Measurements from ENCODE around the gene CCL5. TPM values are rescaled to one million over a fixed set of nuclear protein-coding genes. Genes with fewer than 3 reads are reported as not detected.

CCL5 gene
- total RNA-seq (0.75 TPM), polyA plus RNA-seq (ENCODE audit: insufficient read depth in 1 of 8, insufficient read length in 8 of 8, low replicate concordance in 1 of 8) (1 to 10 TPM in 3 of 8 donors, under 1 TPM in 5; 0.60 to 1.7 (median 0.87) TPM)
- long read RNA-seq, donor 1, partial matches to known transcripts, result 0 of 2 reads
- long read RNA-seq, donor 1, other reads (novel, unspliced or antisense), result 0 of 2 reads
- long read RNA-seq, donor 2, result 0 reads
- long read RNA-seq, donor 3, partial matches to known transcripts, result 0 of 1 reads
- long read RNA-seq, donor 3, other reads (novel, unspliced or antisense), result 0 of 1 reads
- long read RNA-seq, donor 4, partial matches to known transcripts, result 0 of 1 reads
- long read RNA-seq, donor 4, other reads (novel, unspliced or antisense), result 0 of 1 reads
- long read RNA-seq, donor 5, partial matches to known transcripts, result 0 of 2 reads
- long read RNA-seq, donor 5, other reads (novel, unspliced or antisense), result 0 of 2 reads
- long read RNA-seq, donor 6, partial matches to known transcripts, result 0 of 1 reads
- long read RNA-seq, donor 6, other reads (novel, unspliced or antisense), result 0 of 1 reads
- long read RNA-seq, donor 7, result 0 reads
- long read RNA-seq, donor 8, result 0 reads
- long read RNA-seq, donor 9, result 0 reads
- long read RNA-seq, donor 10, result 0 reads
- long read RNA-seq, donor 11, partial matches to known transcripts, result 0 of 1 reads
- long read RNA-seq, donor 11, other reads (novel, unspliced or antisense), result 0 of 1 reads

- DNase-seq, result peak; percentile 39
- H3K27ac ChIP-seq (ENCODE audit: low read length), result no peak within 1 kb of the TSS
- H3K36me3 ChIP-seq (ENCODE audit: control insufficient read depth, insufficient read depth, low read length), result no peaks in the 10 kb centered on the region
- H3K4me3 ChIP-seq (ENCODE audit: low read length), result peak within 1 kb of the TSS; percentile 10
- H3K4me1 ChIP-seq (ENCODE audit: control insufficient read depth, insufficient read depth, low read length), result peaks cover 2% of the 10 kb centered on the region
- WGBS (ENCODE audit: insufficient coverage), result 60% methylated on average over 10 of the region's 11 CpGs
- H3K9me3 ChIP-seq (replicated peaks; ENCODE audit: control insufficient read depth, low read depth, low read length), result no peaks in the 10 kb centered on the region
- H3K27me3 ChIP-seq (ENCODE audit: control insufficient read depth, insufficient read depth, low read length), result no peaks in the 10 kb centered on the region
Measured at GRCh38 chr17:35879773-35880654, at the start of gene CCL5. TSS of gene CCL5 (minus strand) at chr17:35880360.

GRCh38 chr17:35927714-35928113 lies 47.6 kb upstream of the CCL5 start:
- no peaks in the 10 kb centered on the region for H3K27me3 ChIP-seq (ENCODE audit: control insufficient read depth, insufficient read depth, low read length)
- no peaks in the 10 kb centered on the region for H3K9me3 ChIP-seq (replicated peaks; ENCODE audit: control insufficient read depth, low read depth, low read length)
- H3K4me1 ChIP-seq (ENCODE audit: control insufficient read depth, insufficient read depth, low read length), result peaks cover 21% of the 10 kb centered on the region
- DNase-seq, result no peak
- H3K36me3 ChIP-seq (ENCODE audit: control insufficient read depth, insufficient read depth, low read length), result no peaks in the 10 kb centered on the region
- no peak overlapping the region for H3K4me3 ChIP-seq (ENCODE audit: low read length)
- H3K27ac ChIP-seq (ENCODE audit: low read length), result no peak overlapping the region

- H3K4me3 ChIP-seq (ENCODE audit: low read length), result no peak overlapping the region
- no peaks in the 10 kb centered on the region for H3K36me3 ChIP-seq (ENCODE audit: control insufficient read depth, insufficient read depth, low read length)
- no peaks in the 10 kb centered on the region for H3K4me1 ChIP-seq (ENCODE audit: control insufficient read depth, insufficient read depth, low read length)
- 92% methylated on average over 4 of the region's 6 CpGs for WGBS (ENCODE audit: insufficient coverage)
- no peak overlapping the region for H3K27ac ChIP-seq (ENCODE audit: low read length)
- H3K27me3 ChIP-seq (ENCODE audit: control insufficient read depth, insufficient read depth, low read length), result no peaks in the 10 kb centered on the region
- DNase-seq, result no peak
- no peaks in the 10 kb centered on the region for H3K9me3 ChIP-seq (replicated peaks; ENCODE audit: control insufficient read depth, low read depth, low read length)
Measured at GRCh38 chr17:35923609-35924114, 43.5 kb upstream of the CCL5 start.

- no peak for DNase-seq
- no CpG with 5 or more reads among the region's 1 CpG for WGBS (ENCODE audit: insufficient coverage)
- no peaks in the 10 kb centered on the region for H3K36me3 ChIP-seq (ENCODE audit: control insufficient read depth, insufficient read depth, low read length)
- no peaks in the 10 kb centered on the region for H3K4me1 ChIP-seq (ENCODE audit: control insufficient read depth, insufficient read depth, low read length)
- H3K27me3 ChIP-seq (ENCODE audit: control insufficient read depth, insufficient read depth, low read length), result no peaks in the 10 kb centered on the region
- no peak overlapping the region for H3K4me3 ChIP-seq (ENCODE audit: low read length)
- H3K9me3 ChIP-seq (replicated peaks; ENCODE audit: control insufficient read depth, low read depth, low read length), result no peaks in the 10 kb centered on the region
- H3K27ac ChIP-seq (ENCODE audit: low read length), result no peak overlapping the region
Measured at GRCh38 chr17:35920229-35920628, 40.1 kb upstream of the CCL5 start.

GRCh38 chr17:35918665-35919064 lies 38.5 kb upstream of the CCL5 start:
- Histone ChIP-seq H3K9me3 (replicated peaks; ENCODE audit: control insufficient read depth, low read depth, low read length) (no peaks in the 10 kb centered on the region), H3K27me3 (ENCODE audit: control insufficient read depth, insufficient read depth, low read length) (no peaks in the 10 kb centered on the region), H3K4me3 (ENCODE audit: low read length) (no peak overlapping the region), H3K4me1 (ENCODE audit: control insufficient read depth, insufficient read depth, low read length) (no peaks in the 10 kb centered on the region), H3K27ac (ENCODE audit: low read length) (no peak overlapping the region), H3K36me3 (ENCODE audit: control insufficient read depth, insufficient read depth, low read length) (no peaks in the 10 kb centered on the region)
- no CpG with 5 or more reads among the region's 3 CpGs for WGBS (ENCODE audit: insufficient coverage)
- DNase-seq, result peak; percentile 12

- Histone ChIP-seq H3K27ac (ENCODE audit: low read length) (no peak overlapping the region), H3K27me3 (ENCODE audit: control insufficient read depth, insufficient read depth, low read length) (no peaks in the 10 kb centered on the region), H3K36me3 (ENCODE audit: control insufficient read depth, insufficient read depth, low read length) (no peaks in the 10 kb centered on the region), H3K4me3 (ENCODE audit: low read length) (no peak overlapping the region), H3K4me1 (ENCODE audit: control insufficient read depth, insufficient read depth, low read length) (no peaks in the 10 kb centered on the region), H3K9me3 (replicated peaks; ENCODE audit: control insufficient read depth, low read depth, low read length) (no peaks in the 10 kb centered on the region)
- 95% methylated on average over 29 of the region's 29 CpGs for WGBS (ENCODE audit: insufficient coverage)
- no peak for DNase-seq
Measured at GRCh38 chr17:35917519-35918213, 37.5 kb upstream of the CCL5 start.

GRCh38 chr17:35915153-35915964 lies 35.2 kb upstream of the CCL5 start:
- Histone ChIP-seq H3K36me3 (ENCODE audit: control insufficient read depth, insufficient read depth, low read length) (no peaks in the 10 kb centered on the region), H3K9me3 (replicated peaks; ENCODE audit: control insufficient read depth, low read depth, low read length) (no peaks in the 10 kb centered on the region), H3K27ac (ENCODE audit: low read length) (no peak overlapping the region), H3K4me1 (ENCODE audit: control insufficient read depth, insufficient read depth, low read length) (no peaks in the 10 kb centered on the region), H3K27me3 (ENCODE audit: control insufficient read depth, insufficient read depth, low read length) (no peaks in the 10 kb centered on the region), H3K4me3 (ENCODE audit: low read length) (no peak overlapping the region)
- no CpG with 5 or more reads among the region's 3 CpGs for WGBS (ENCODE audit: insufficient coverage)
- no peak for DNase-seq

- no peak overlapping the region for H3K27ac ChIP-seq (ENCODE audit: low read length)
- no peaks in the 10 kb centered on the region for H3K9me3 ChIP-seq (replicated peaks; ENCODE audit: control insufficient read depth, low read depth, low read length)
- no peaks in the 10 kb centered on the region for H3K36me3 ChIP-seq (ENCODE audit: control insufficient read depth, insufficient read depth, low read length)
- DNase-seq, result no peak
- no peaks in the 10 kb centered on the region for H3K4me1 ChIP-seq (ENCODE audit: control insufficient read depth, insufficient read depth, low read length)
- no CpG with 5 or more reads among the region's 1 CpG for whole genome bisulfite sequencing (ENCODE audit: insufficient coverage)
- H3K27me3 ChIP-seq (ENCODE audit: control insufficient read depth, insufficient read depth, low read length), result no peaks in the 10 kb centered on the region
- H3K4me3 ChIP-seq (ENCODE audit: low read length), result no peak overlapping the region
Measured at GRCh38 chr17:35914354-35914753, 34.2 kb upstream of the CCL5 start.

GRCh38 chr17:35913609-35914008 lies 33.4 kb upstream of the CCL5 start:
- H3K9me3 ChIP-seq (replicated peaks; ENCODE audit: control insufficient read depth, low read depth, low read length), result no peaks in the 10 kb centered on the region
- H3K4me3 ChIP-seq (ENCODE audit: low read length), result no peak overlapping the region
- no peak overlapping the region for H3K27ac ChIP-seq (ENCODE audit: low read length)
- 79% methylated on average over 3 of the region's 4 CpGs for WGBS (ENCODE audit: insufficient coverage)
- DNase-seq, result no peak
- no peaks in the 10 kb centered on the region for H3K36me3 ChIP-seq (ENCODE audit: control insufficient read depth, insufficient read depth, low read length)
- no peaks in the 10 kb centered on the region for H3K27me3 ChIP-seq (ENCODE audit: control insufficient read depth, insufficient read depth, low read length)
- H3K4me1 ChIP-seq (ENCODE audit: control insufficient read depth, insufficient read depth, low read length), result no peaks in the 10 kb centered on the region
